Activated CD8-positive, alpha-beta memory T cell treated with anti-CD3 and anti-CD28 coated beads for 36 hours (primary cell): ENCODE measurements around the gene FBXL19. TPM values are rescaled to one million over a fixed set of nuclear protein-coding genes. Genes with fewer than 3 reads are reported as not detected.

ENCODE experiments used
- CTCF ChIA-PET: fragments of 350-600 bp; sonication (Branson Sonifier 250); formaldehyde crosslinking; loops from one replicate; lab custom pipeline; 2021; ENCODE audit warnings: antibody characterized with exemption; lab: Charles Lee
- POLR2A ChIA-PET: fragments of 350-600 bp; sonication (Branson Sonifier 250); formaldehyde crosslinking; loops from one replicate; lab custom pipeline; 2021; ENCODE audit warnings: antibody characterized with exemption; lab: Charles Lee
- total RNA-seq, 2 experiments: library from RNA; stranded (reverse); gene quantifications; one replicate each; pipeline ENCODE4 v1.2.3, GENCODE V29; 2021

Gene FBXL19
- total RNA-seq, 2 experiments from 2014 or later, result 29.9 to 30.1 TPM

DNA sequence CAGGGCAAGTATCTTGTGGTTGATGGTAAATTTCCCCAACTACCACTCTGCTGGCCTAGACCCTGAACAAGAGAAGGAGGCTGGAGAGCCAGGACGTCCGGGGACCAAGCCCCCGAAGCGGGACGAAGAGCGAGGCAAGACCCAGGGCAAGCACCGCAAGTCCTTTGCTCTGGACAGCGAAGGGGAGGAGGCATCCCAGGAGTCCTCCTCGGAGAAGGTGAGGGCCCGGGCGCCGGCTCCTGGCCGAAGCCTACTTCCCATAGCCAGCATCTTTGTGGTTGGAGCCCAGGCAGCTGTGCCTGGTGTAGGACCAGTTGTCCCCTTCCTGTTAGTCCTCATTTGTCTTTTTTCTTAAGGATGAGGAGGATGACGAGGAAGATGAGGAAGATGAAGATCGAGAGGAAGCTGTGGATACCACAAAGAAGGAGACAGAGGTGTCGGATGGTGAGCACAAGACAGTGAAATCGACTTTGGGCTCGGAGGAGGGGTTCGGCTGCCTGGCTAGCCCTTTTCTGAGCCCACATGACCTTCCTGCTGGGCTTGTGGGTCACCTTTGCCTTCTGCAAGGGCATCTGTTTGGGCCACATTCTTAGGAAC is 46.0 kb downstream of the FBXL19 start:
- ChIA-PET POLR2A (no interaction called here), CTCF (interaction anchor here (0.5 to 1.6 kb wide), 2 partner anchors 15 to 68 kb away, joined by 3 to 4 read pairs; no protein-coding TSS in a partner anchor)

DNA sequence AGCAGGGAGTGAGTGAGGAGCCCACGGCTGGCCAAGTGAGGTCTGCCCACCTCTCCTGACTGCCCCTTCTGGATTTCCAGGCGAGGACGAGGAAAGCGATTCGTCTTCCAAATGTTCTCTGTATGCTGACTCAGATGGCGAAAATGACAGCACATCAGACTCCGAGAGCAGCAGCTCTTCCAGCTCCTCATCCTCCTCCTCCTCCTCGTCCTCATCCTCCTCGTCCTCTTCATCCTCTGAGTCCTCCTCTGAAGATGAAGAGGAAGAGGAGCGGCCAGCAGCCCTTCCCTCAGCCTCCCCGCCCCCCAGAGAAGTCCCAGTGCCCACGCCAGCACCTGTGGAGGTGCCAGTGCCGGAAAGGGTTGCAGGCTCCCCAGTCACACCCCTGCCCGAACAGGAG is 47.9 kb downstream of the FBXL19 start:
- POLR2A ChIA-PET, result no interaction called here
- CTCF ChIA-PET, result interaction anchor here (2.4 kb wide), 1 partner anchor 13 kb away, joined by 5 read pairs; the partner anchor contains the start of gene HSD3B7

DNA sequence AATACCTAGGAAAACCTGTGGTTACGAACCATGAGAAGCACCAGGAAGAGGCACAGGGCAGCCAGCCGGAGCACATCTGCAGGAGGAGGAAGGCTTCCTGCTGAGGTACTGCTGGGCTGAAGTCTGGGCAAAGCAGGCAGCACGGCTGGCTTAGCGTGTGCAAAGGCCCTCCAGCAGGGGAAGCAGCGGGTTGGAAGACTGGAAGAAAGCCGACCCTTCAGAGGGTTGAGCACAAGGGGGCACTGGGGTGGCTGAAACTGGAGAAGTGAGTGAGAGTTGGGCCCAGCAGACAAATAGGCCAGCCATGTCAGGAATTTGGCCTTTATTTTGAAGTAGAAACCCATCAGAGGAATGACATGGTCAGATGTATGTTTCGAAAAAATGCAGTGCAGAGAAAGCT is 49.5 kb downstream of the FBXL19 start:
- ChIA-PET CTCF (interaction anchor here (0.9 to 2.4 kb wide), 4 partner anchors 10 to 31 kb away, joined by 3 to 5 read pairs (median 4); partner anchors contain the start of gene HSD3B7), POLR2A (no interaction called here)

DNA sequence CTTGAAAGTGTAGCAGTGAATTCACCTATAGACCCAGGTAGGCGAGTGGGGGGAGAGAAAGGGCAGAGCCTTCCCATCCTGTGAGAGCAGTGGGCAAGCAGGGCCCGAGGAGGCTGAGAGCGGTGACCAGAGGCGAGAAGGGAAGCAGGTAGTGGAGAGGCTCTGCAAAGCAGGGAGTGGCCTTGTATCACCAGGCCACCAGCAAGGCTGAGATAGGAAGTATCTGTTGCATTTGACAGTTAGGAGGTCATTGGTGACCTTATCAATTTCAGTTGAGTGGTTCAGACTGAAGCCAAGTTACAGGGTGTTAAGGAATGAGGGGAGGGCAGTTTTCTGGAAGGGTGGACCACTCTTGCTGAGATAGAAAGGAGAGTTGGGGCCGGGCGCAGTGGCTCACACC is 51.0 kb downstream of the FBXL19 start:
- POLR2A ChIA-PET, result no interaction called here
- CTCF ChIA-PET, result interaction anchor here (0.9 kb wide), 1 partner anchor 12 kb away, joined by 5 read pairs; no protein-coding TSS in a partner anchor

DNA sequence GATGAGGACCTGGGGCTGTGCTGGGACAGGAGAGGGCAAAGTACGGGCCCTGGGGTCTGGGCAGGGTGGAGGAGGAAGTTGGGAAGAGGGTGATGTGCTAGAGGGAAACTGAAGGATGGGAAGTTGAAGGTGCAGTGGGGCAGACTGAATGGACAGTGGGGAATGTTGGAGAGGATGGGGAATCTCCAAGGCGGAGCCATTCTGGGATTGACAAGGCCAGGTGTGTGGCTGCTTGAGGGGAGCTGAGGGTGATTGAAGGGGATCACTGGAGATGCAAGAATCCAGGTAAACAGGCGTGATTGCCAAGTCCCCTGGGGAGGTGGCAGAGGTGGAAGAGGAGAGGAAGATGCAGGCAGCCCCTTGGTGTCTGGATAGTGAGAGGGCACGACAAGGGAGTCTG is 53.1 kb downstream of the FBXL19 start:
- ChIA-PET POLR2A (no interaction called here), CTCF (no interaction called here)

DNA sequence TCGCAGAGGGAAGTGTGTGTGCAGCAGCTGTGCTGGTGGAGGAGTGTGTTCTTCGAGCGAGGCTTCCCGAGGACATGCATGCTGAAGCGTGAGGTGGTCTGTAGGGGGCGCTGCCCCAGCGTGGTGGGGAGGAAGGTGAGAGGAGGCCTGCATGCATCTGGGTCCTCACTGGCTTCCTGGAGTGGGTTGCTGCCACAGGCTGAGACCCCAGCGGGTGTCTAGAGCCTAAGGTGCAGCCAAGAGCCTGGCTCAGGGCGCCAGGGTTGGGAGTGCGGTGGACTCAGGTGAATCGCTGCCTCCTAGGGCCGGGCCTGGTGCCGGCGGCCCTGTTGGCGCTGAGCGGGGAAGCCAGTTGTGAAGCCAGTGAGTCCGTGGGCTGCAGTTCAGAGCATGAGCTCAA is 54.1 kb downstream of the FBXL19 start:
- ChIA-PET CTCF (interaction anchor here (0.6 kb wide), 1 partner anchor 260 kb away, joined by 3 read pairs; no protein-coding TSS in a partner anchor), POLR2A (no interaction called here)

DNA sequence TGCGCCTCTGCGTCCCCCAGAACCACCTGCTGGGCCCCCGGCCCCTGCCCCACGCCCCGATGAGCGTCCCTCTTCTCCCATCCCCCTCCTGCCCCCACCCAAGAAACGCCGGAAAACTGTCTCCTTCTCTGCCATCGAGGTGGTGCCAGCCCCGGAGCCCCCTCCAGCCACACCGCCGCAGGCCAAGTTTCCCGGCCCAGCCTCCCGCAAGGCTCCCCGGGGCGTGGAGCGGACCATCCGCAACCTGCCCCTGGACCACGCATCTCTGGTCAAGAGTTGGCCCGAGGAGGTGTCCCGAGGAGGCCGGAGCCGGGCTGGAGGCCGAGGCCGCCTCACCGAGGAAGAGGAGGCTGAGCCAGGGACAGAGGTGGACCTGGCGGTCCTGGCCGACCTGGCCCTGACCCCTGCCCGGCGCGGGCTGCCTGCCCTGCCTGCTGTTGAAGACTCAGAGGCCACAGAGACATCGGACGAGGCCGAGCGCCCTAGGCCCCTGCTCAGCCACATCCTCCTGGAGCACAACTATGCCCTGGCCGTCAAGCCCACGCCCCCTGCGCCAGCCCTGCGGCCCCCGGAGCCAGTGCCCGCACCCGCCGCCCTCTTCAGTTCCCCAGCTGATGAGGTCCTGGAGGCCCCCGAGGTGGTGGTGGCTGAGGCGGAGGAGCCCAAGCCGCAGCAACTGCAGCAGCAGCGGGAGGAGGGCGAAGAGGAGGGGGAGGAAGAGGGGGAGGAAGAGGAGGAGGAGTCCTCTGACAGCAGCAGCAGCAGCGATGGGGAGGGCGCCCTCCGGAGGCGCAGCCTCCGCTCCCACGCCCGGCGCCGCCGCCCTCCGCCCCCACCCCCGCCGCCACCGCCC is 56.0 kb downstream of the FBXL19 start:
- ChIA-PET CTCF (no interaction called here), POLR2A (no interaction called here)

DNA sequence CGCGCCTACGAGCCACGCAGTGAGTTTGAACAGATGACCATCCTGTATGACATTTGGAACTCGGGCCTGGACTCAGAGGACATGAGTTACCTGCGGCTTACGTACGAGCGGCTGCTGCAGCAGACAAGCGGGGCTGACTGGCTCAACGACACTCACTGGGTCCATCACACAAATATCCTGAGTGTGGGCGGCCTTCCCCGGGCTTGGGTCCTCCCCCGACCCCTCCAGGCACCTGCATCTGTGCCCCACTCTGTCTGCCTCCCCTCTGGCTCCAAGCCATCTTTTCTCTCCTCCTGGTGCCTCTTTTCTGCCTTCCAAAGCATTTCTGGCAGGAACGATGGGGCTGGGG is 56.6 kb downstream of the FBXL19 start:
- POLR2A ChIA-PET, result no interaction called here
- CTCF ChIA-PET, result no interaction called here

DNA sequence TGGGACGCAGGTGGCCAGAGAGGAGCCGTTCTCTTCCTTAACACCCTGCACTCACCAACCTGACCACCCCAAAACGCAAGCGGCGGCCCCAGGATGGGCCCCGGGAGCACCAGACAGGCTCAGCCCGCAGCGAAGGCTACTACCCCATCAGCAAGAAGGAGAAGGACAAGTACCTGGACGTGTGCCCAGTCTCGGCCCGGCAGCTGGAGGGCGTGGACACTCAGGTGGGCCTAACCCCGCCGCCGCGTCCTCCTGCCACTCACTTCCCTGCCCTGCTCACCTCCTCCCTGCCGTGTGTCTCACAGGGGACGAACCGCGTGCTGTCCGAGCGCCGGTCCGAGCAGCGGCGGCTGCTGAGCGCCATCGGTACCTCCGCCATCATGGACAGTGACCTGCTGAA is 57.1 kb downstream of the FBXL19 start:
- POLR2A ChIA-PET, result no interaction called here
- CTCF ChIA-PET, result no interaction called here

DNA sequence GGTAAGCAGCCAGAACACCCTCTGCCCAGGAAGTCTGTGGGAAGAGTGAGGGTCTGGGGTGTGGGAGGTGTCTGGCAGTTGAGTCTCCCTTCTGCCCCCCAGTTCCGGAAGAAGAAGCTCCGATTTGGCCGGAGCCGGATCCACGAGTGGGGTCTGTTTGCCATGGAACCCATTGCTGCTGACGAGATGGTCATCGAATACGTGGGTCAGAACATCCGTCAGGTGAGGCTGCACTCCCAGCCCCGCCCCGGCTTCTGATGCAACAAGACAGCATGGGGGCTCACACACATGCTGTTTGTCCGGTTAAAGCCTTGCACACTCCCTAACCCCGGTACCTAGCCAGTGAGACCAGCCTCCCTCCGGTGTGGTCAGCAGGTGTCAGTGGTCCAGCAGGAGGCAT is 57.6 kb downstream of the FBXL19 start:
- POLR2A ChIA-PET, result no interaction called here
- CTCF ChIA-PET, result interaction anchor here (2.8 kb wide), 1 partner anchor 161 kb away, joined by 6 read pairs; no protein-coding TSS in a partner anchor

DNA sequence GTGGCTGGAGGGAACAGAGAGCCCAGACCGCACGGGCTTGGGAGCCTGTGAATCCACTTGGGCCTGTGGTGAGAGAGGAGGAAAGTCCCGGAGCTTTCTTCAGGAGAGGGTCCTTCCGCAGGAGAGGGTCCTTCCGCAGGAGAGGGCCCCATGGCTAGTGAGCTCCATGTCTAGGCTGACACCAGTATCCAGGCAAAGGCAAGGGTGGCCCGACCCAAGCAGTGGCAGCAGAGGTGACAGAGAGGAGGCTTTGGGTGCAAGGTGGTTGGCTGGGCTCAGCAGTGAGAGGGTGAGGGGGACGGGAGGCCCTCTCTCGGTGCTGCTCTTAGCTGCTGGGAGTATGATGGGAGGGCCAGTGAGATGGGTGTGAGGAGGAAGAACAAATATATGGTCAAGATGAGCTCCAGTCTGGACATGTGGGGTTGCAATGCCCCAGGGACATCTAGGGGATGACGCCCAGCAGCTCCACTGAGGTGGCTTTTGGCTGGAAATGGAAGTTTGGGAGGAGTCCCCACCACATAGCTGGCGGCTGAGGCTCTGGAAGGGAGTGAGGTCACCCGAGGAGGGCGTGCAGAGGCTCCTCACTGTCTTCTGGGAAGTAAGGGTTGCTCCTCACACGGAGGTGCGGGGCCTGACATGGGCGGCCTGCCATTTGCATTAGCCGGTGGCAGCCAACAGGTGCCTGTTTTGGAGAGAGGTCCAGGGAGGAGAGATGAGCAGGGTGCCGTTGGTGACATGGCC is 59.3 kb downstream of the FBXL19 start:
- POLR2A ChIA-PET, result interaction anchor here (0.6 kb wide), 1 partner anchor 473 kb away, joined by 5 read pairs; no protein-coding TSS in a partner anchor
- CTCF ChIA-PET, result interaction anchor here (0.5 to 2.8 kb wide), 3 partner anchors 10 to 194 kb away, joined by 3 to 6 read pairs (median 3); no protein-coding TSS in a partner anchor

DNA sequence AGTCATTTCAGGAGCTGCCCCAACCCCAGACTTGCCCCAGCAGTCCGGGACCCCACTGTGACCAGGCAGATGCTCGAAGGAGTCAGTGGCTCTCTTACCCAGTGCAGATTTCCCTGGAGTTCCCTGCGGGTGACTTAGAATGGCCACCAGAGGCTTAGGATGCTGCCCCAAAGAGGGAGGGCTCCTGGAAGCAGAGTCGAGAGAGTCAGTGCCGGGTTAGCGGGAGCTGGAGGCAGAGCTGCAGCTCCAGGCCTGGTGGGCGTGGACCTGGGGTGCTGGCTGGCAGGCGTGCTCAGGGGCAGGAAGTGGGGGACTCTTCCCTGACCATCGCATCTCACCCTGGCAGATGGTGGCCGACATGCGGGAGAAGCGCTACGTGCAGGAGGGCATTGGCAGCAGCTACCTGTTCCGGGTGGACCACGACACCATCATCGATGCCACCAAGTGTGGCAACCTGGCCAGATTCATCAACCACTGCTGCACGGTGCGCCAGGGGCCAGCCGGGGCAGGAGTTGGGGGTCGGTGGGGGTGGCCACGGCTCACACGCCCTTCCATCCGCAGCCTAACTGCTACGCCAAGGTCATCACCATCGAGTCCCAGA is 60.0 kb downstream of the FBXL19 start:
- ChIA-PET POLR2A (interaction anchor here (0.6 kb wide), 1 partner anchor 473 kb away, joined by 5 read pairs; no protein-coding TSS in a partner anchor), CTCF (interaction anchor here (0.5 to 2.8 kb wide), 7 partner anchors 10 to 195 kb away, joined by 3 to 12 read pairs (median 3); no protein-coding TSS in a partner anchor)

DNA sequence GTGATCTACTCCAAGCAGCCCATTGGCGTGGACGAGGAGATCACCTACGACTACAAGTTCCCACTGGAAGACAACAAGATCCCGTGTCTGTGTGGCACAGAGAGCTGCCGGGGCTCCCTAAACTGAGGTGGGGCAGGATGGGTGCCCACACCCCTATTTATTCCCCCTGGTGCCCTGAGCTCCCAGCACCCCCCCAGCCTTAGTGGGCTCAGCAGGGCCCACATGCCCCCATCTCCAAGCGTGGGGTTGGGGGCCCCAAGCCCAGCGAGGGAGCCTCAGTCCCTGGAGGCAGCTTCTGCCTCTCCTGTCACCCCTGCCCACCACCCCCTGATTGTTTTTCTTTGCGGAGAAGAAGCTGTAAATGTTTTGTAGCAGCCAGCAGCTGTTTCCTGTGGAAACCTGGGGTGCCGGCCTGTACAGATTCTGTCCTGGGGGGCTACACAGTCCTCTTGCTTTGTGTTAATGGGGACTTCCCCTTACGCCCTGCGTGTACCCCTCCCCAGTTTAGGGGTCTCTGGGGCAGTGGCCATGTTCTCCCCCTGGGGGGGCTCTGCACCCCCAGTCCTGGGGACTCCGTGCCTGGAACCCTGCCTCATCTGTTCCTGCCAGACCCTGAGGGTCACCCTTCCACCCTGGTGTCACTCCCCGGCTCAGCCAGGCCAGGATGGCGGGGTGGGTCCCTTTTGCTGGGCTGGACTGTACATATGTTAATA is 60.7 kb downstream of the FBXL19 start:
- ChIA-PET CTCF (interaction anchor here (0.6 to 2.7 kb wide), 23 partner anchors 8 to 461 kb away, joined by 3 to 12 read pairs (median 4); partner anchors contain the start of genes KAT8, PRSS53, ZNF646 and ZNF668), POLR2A (interaction anchor here (1.5 to 1.6 kb wide), 2 partner anchors 90 to 110 kb away, joined by 3 read pairs; partner anchors contain the start of genes VKORC1, ZNF646 and ZNF668)

DNA sequence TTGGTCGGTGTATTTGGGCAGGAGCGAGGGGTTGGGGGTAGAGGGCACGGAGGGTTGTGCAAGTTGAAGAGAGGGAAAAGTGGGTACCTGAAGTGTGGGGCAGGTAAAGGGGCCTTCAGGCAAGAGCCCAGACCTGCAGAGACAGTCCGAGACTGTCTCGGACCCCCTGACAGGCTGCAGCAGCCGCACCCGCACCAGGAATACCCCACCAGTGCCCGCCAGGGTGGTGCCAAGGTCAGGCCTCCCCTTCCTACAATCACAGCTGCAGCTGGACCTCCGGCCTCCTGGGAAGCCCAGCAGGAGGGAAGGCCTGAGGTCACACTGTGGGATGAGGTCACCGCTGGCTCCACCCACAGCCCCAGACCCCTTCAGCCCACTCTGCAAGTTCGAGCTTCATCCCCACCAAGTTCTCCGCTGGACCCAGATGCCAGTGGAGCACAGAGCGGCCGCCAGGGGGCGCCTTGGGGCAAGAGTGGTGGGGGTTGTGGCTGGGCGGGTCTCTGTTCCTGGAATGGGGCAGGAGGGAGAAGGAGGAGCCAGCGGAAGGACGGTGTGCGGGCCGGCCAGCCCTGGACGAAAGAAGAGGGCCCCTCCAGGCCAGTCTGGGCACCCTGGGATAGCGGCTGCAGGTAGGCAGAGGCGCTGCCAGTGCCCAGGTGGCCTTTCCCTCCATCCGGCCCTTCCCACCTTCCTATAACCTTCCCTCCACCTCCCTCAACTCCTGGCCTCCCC is 61.5 kb downstream of the FBXL19 start, which contains the start of gene HSD3B7:
Gene HSD3B7, plus strand, starts transcription at position 539 of the 732 bp plus-strand sequence. CDS start 452 bp downstream, outside the sequence.
- ChIA-PET POLR2A (interaction anchor here (1.5 to 1.6 kb wide), 2 partner anchors 90 to 109 kb away, joined by 3 read pairs; partner anchors contain the start of genes VKORC1, ZNF646 and ZNF668), CTCF (interaction anchor here (0.6 to 2.7 kb wide), 22 partner anchors 9 to 460 kb away, joined by 3 to 12 read pairs (median 4); partner anchors contain the start of genes KAT8, PRSS53, STX4 and ZNF646)

DNA sequence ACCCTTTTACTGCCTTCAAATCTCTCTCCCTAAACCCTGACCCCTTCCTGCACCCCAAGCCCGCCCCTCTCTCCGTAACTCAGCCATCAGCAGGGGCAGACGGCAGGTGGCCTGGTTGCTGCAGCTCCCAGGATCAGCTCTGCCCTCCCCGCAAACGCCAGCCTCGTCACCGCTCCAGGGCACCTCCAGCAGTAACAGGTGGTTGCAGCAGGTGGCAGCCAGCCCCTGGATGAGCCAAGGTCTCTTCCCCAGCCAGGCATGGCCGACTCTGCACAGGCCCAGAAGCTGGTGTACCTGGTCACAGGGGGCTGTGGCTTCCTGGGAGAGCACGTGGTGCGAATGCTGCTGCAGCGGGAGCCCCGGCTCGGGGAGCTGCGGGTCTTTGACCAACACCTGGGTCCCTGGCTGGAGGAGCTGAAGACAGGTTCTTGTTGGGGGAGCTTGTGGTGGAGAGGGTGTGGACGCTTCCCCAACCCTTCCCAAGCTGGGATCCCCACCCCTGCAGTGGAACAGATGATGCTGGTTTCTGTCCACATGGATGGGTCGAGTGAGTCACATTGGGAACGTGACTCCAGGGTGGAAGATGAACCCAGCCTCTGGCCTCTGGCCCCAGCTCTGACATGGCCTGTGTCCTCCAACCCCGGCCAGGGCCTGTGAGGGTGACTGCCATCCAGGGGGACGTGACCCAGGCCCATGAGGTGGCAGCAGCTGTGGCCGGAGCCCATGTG is 62.2 kb downstream of the FBXL19 start:
- ChIA-PET CTCF (interaction anchor here (0.6 to 2.7 kb wide), 22 partner anchors 8 to 460 kb away, joined by 3 to 12 read pairs (median 4); partner anchors contain the start of genes KAT8, PRSS53, ZNF646 and ZNF668), POLR2A (interaction anchor here (1.5 to 1.6 kb wide), 2 partner anchors 89 to 109 kb away, joined by 3 read pairs; partner anchors contain the start of genes VKORC1, ZNF646 and ZNF668)
